ENCODE measurements around the gene RPTOR. TPM values are rescaled to one million over a fixed set of nuclear protein-coding genes. Genes with fewer than 3 reads are reported as not detected.

The RPTOR gene
- total and polyA plus RNA-seq, 2 donors (not counting 3 experiments of a cell fraction or from before 2014, with no cell fraction given), result 10.7 to 41.8 TPM

- Histone ChIP-seq H3K27me3 (ENCODE audit: control insufficient read depth in 2 of 2, insufficient read depth in 2 of 2, low read length in 2 of 2) (no peaks in the 10 kb centered on the region), H3K27ac (ENCODE audit: insufficient read depth, low read depth, low read length) (no peak overlapping the region), H3K4me3 (replicated peaks in 1 of 3; ENCODE audit: insufficient read depth in 1 of 3, low read depth in 1 of 3, low read length in 3 of 3) (no peak overlapping the region), H2AFZ (ENCODE audit: low read depth, low read length) (no peak overlapping the region), H4K20me1 (replicated peaks; ENCODE audit: control insufficient read depth, extremely low read depth, insufficient read depth, low read length) (no peaks in the 10 kb centered on the region), H3K9me1 (replicated peaks; ENCODE audit: control insufficient read depth, extremely low read depth, insufficient read depth, low read length) (no peaks in the 10 kb centered on the region), H3K36me3 (ENCODE audit: control insufficient read depth in 2 of 2, extremely low read depth in 1 of 2, insufficient read depth in 2 of 2, low read length in 2 of 2) (no peaks in the 10 kb centered on the region), H3K9ac (replicated peaks; ENCODE audit: extremely low read depth, insufficient read depth, low read length) (no peak overlapping the region), H3K9me3 (replicated peaks; ENCODE audit: control insufficient read depth, insufficient read depth, low read length) (no peaks in the 10 kb centered on the region), H3K4me2 (ENCODE audit: insufficient read depth, low read length) (no peak overlapping the region), H3K4me1 (ENCODE audit: control insufficient read depth, extremely low read depth, insufficient read depth, low read length) (peaks cover 25% of the 10 kb centered on the region), H3K79me2 (ENCODE audit: control insufficient read depth, insufficient read depth, low read length) (no peaks in the 10 kb centered on the region)
- TF ChIP-seq JUN (IDR thresholded peaks at IDR 0.05; ENCODE audit: borderline replicate concordance, insufficient read depth, insufficient read length, low read depth) (no peak), FOS (IDR thresholded peaks at IDR 0.05; ENCODE audit: borderline replicate concordance, insufficient read depth, low read length) (no peak), GATA2 (IDR thresholded peaks at IDR 0.05; ENCODE audit: insufficient read depth, insufficient read length, low read depth, low read length) (no peak), EZH2 (IDR thresholded peaks at IDR 0.05; ENCODE audit: borderline replicate concordance, low read depth, low read length, severe bottlenecking) (no peak), MAX (IDR thresholded peaks at IDR 0.05; ENCODE audit: insufficient read depth, insufficient read length) (peak; percentile 30), CTCF (IDR thresholded peaks at IDR 0.05; ENCODE audit: extremely low read depth in 1 of 2, insufficient read depth in 1 of 2, low read depth in 1 of 2, low read length in 2 of 2) (peak; percentile 15 to 32), POLR2A (IDR thresholded peaks at IDR 0.05; ENCODE audit: low read depth, low read length) (no peak), POLR2AphosphoS5 (IDR thresholded peaks at IDR 0.05; ENCODE audit: insufficient read depth, low read depth, low read length) (peak; percentile 44), MYC (IDR thresholded peaks at IDR 0.05; ENCODE audit: low read depth, low read length) (no peak)
- FAIRE-seq (peak; percentile 92), DNase-seq (ENCODE audit: low read depth, low spot score) (peak; percentile 88)
- dilution Hi-C loops (cut with MboI; ENCODE audit: extremely low pct_ligation_motif_present, low sequenced_read_pairs) (no loop called here), intact Hi-C loops (cut with micrococcal nuclease) (loop anchor here (10.0 kb wide), 1 partner anchor 184 kb away; no protein-coding TSS in a partner anchor)
- ChIA-PET CTCF (interaction anchor here (0.6 to 1.6 kb wide), 20 partner anchors 8 to 432 kb away, joined by 3 to 10 read pairs (median 4); no protein-coding TSS in a partner anchor), POLR2A (interaction anchor here (1.0 kb wide), 1 partner anchor 26 kb away, joined by 4 read pairs; no protein-coding TSS in a partner anchor)
- BruUV-seq (replicated peaks), result no TSS peak
Observed at GRCh38 chr17:80859002-80859941, 314.6 kb downstream of the RPTOR start.

Data from endothelial cell of umbilical vein (primary cell).